Calu3 (cell line): ENCODE data around the gene GRIN3A. TPM values are rescaled to one million over a fixed set of nuclear protein-coding genes. Genes with fewer than 3 reads are reported as not detected.

Source experiments
- BruUV-seq: library from RNA; stranded (reverse); fragments of 400-500 nt; replicated peaks from 2 replicates; lab custom pipeline; 2021; lab: Mats Ljungman, UMichigan
- CTCF ChIA-PET: fragments of 300-600 bp; sonication (Branson Sonifier 250); formaldehyde crosslinking; loops from one replicate; lab custom pipeline; 2022; ENCODE audit warnings: antibody characterized with exemption; lab: Charles Lee
- DNase-seq: peaks from one replicate; pipeline ENCODE4 v3.0.0; 2022
- H3K27ac Mint-ChIP-seq: one replicate; pipeline ENCODE4 v1.8.0; 2022; ENCODE audit warnings: mixed read lengths; ENCODE audit not compliant: unreplicated experiment
- H3K27me3 Mint-ChIP-seq: one replicate; pipeline ENCODE4 v1.8.0; 2022; ENCODE audit warnings: mixed read lengths; ENCODE audit not compliant: unreplicated experiment
- H3K36me3 Mint-ChIP-seq: one replicate; pipeline ENCODE4 v1.8.0; 2022; ENCODE audit warnings: mild to moderate bottlenecking, moderate library complexity, mixed read lengths; ENCODE audit not compliant: insufficient read depth, unreplicated experiment
- H3K4me1 Mint-ChIP-seq: one replicate; pipeline ENCODE4 v1.8.0; 2022; ENCODE audit warnings: mild to moderate bottlenecking, low read depth, mixed read lengths; ENCODE audit not compliant: unreplicated experiment
- H3K4me3 Mint-ChIP-seq: one replicate; pipeline ENCODE4 v1.8.0; 2022; ENCODE audit warnings: mild to moderate bottlenecking, low read depth, moderate library complexity, mixed read lengths; ENCODE audit not compliant: unreplicated experiment
- H3K9me3 Mint-ChIP-seq: one replicate; pipeline ENCODE4 v1.8.0; 2022; ENCODE audit warnings: low read depth, mixed read lengths; ENCODE audit not compliant: unreplicated experiment
- intact Hi-C: fragments of 100-400 bp; cut with micrococcal nuclease; formaldehyde crosslinking; loops from one replicate; pipeline ENCODE4 v1.10.0; 2022; ENCODE audit not compliant: unreplicated experiment
- total RNA-seq: library from RNA; stranded (reverse); gene quantifications from 2 replicates; pipeline ENCODE4 v1.2.3, GENCODE V29; 2022
- TF ChIP-seq, protein P1 (sequence below): fragments of 200-600 bp; IDR thresholded peaks from one replicate; pipeline ENCODE4 v1.8.0; 2022; ENCODE audit warnings: antibody characterized with exemption; ENCODE audit not compliant: unreplicated experiment

Gene GRIN3A
- total RNA-seq, 1 experiment from 2014 or later: not detected

DNA sequence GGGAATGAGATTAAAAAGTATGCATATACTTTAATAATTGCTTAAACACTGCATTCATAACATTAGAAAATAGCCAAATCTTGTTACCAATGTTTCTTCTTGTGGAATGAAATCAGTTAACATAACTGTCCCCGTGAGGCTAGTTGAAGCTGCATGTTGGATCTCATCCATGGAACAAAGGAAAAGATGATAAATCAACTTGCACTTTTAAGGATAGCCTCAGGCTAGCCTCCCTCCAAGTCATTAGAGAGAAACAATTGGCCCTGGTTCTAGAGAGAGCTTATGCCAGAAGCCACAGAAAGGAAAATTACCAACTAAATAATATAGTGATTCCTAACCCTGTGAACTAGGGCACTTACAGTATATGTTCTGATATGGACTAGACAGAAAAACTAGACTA lies 66.9 kb downstream of the GRIN3A start:
- DNase-seq: no peak
- peaks cover 15% of the 10 kb centered on the region for H3K4me1 Mint-ChIP-seq
- TF ChIP-seq, protein P1, sequence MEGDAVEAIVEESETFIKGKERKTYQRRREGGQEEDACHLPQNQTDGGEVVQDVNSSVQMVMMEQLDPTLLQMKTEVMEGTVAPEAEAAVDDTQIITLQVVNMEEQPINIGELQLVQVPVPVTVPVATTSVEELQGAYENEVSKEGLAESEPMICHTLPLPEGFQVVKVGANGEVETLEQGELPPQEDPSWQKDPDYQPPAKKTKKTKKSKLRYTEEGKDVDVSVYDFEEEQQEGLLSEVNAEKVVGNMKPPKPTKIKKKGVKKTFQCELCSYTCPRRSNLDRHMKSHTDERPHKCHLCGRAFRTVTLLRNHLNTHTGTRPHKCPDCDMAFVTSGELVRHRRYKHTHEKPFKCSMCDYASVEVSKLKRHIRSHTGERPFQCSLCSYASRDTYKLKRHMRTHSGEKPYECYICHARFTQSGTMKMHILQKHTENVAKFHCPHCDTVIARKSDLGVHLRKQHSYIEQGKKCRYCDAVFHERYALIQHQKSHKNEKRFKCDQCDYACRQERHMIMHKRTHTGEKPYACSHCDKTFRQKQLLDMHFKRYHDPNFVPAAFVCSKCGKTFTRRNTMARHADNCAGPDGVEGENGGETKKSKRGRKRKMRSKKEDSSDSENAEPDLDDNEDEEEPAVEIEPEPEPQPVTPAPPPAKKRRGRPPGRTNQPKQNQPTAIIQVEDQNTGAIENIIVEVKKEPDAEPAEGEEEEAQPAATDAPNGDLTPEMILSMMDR: no peak
- no peaks in the 10 kb centered on the region for H3K36me3 Mint-ChIP-seq
- intact Hi-C loops: no loop called here
- no peak overlapping the region for H3K4me3 Mint-ChIP-seq
- BruUV-seq: no TSS peak
- CTCF ChIA-PET: no interaction called here
- H3K27ac Mint-ChIP-seq: no peak overlapping the region
- no peaks in the 10 kb centered on the region for H3K27me3 Mint-ChIP-seq
- H3K9me3 Mint-ChIP-seq: no peaks in the 10 kb centered on the region

DNA sequence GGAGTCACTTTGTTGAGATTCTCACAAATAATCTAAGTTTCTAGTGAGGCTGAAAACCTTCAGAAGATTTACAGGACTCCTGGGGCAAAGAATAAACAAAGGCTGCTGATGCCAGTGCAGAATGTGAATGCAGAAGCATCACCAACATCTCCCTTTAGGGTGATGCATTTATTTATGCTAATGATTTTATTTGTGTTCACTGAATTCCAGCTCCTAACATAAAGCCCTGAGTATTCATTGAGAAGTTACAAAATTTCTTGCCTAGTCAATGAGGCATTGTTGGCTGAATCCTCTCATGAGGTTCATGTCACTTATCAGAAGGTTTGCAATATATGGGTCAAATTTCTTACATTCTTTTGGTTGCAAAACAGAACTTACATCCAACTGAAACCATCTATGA lies 70.0 kb downstream of the GRIN3A start:
- Mint-ChIP-seq H3K4me3 (no peak overlapping the region), H3K27ac (no peak overlapping the region), H3K36me3 (no peaks in the 10 kb centered on the region), H3K27me3 (peaks cover 2% of the 10 kb centered on the region), H3K9me3 (no peaks in the 10 kb centered on the region), H3K4me1 (peaks cover 2% of the 10 kb centered on the region)
- TF ChIP-seq, protein P1: no peak
- CTCF ChIA-PET: no interaction called here
- no peak for DNase-seq
- BruUV-seq: no TSS peak
- intact Hi-C loops: no loop called here

DNA sequence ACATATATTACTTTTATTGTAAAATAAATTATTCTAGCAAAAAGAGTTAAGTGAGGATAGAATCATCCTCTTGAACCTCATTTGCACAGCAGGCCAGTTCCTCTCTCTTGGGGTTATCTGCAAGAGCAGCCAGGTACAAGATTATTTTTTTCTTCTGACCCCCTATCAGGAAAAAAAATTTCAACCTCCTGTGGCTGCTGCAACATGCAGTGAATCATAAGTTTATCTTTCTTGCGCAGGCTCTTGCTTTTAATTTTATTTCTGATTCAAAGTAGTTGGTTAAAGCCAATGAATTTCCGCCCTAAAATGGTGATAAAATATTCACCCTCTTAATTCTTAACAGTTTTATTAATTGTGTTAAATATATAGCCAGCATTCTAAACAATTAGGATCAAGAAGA lies 74.0 kb downstream of the GRIN3A start:
- TF ChIP-seq, protein P1: no peak
- Mint-ChIP-seq H3K9me3 (no peaks in the 10 kb centered on the region), H3K27me3 (peaks cover 13% of the 10 kb centered on the region), H3K27ac (no peak overlapping the region), H3K4me3 (no peak overlapping the region), H3K36me3 (no peaks in the 10 kb centered on the region), H3K4me1 (no peaks in the 10 kb centered on the region)
- intact Hi-C loops: no loop called here
- DNase-seq: no peak
- BruUV-seq: no TSS peak
- CTCF ChIA-PET: interaction anchor here (0.6 kb wide), 1 partner anchor 39 kb away, joined by 4 read pairs; no protein-coding TSS in a partner anchor

DNA sequence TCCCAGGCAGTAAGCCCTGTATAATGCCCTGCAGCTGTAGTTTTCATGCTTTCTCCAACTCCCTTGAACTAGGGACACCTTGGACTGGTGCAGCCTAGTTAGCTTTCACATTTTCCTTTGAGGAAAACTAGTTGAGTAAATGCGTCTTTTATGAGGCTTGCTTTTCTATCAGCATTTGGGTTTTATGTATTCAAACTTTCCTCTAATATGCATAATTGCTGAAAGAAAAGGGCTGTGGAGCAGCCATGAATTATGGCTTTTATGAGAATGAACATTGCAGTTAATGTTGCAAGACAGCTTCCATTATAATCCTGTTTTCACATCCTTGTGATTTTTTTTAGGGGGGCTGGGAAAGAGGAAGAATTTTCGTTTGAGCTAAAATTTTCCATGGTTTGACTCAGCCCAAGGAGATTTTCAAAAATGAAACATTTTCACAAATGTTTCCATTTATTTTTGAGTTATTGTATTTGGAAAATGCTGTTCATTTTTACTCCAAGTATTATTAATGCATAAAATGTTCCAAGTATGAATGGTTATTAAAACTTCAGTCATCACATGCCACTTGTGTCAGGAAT lies 85.8 kb downstream of the GRIN3A start:
- Mint-ChIP-seq H3K9me3 (no peaks in the 10 kb centered on the region), H3K4me1 (no peaks in the 10 kb centered on the region), H3K27ac (no peak overlapping the region), H3K4me3 (no peak overlapping the region), H3K27me3 (peaks cover 18% of the 10 kb centered on the region), H3K36me3 (no peaks in the 10 kb centered on the region)
- no peak for DNase-seq
- CTCF ChIA-PET: no interaction called here
- BruUV-seq: no TSS peak
- TF ChIP-seq, protein P1: no peak
- intact Hi-C loops: no loop called here
